Nephron (organoid): Measurements from ENCODE around the gene SLC2A14.
"Not testable (repeated sequence)": the region's sequence is repeated elsewhere in the genome, so short reads cannot be mapped to it uniquely, and the experiment has no call there.

Experiments used
- H3K27ac Mint-ChIP-seq, 3 experiments: 2 replicates each; pipeline ENCODE4 v1.8.0; 2020; ENCODE audit warnings: mixed read lengths in 3 of 3, mild to moderate bottlenecking in 2 of 3, moderate library complexity in 1 of 3
- H3K27me3 Mint-ChIP-seq: 2 replicates; pipeline ENCODE4 v1.8.0; 2021; ENCODE audit warnings: low read depth, mild to moderate bottlenecking, moderate library complexity, mixed read lengths
- H3K36me3 Mint-ChIP-seq: 2 replicates; pipeline ENCODE4 v1.8.0; 2020; ENCODE audit warnings: low read depth, mixed read lengths
- H3K4me1 Mint-ChIP-seq: 2 replicates; pipeline ENCODE4 v1.8.0; 2020; ENCODE audit warnings: mixed read lengths
- H3K4me3 Mint-ChIP-seq, 3 experiments: 2 replicates each; pipeline ENCODE4 v1.8.0; 2020; ENCODE audit warnings: mild to moderate bottlenecking in 3 of 3, mixed read lengths in 3 of 3, moderate library complexity in 2 of 3
- H3K9me3 Mint-ChIP-seq: 2 replicates; pipeline ENCODE4 v1.8.0; 2020; ENCODE audit warnings: mixed read lengths
- CTCF ChIP-seq, 3 experiments: fragments of 200-600 bp; sonication (generic); IDR thresholded peaks; one replicate each; pipeline ENCODE4 v1.5.0; 2021; ENCODE audit warnings: antibody characterized with exemption in 3 of 3; ENCODE audit not compliant: unreplicated experiment in 3 of 3

Gene SLC2A14

GRCh38 chr12:7907009-7907408, 34.3 kb upstream of the SLC2A14 start:
- H3K27me3 Mint-ChIP-seq = no peaks in the 10 kb centered on the region

GRCh38 chr12:7906303-7906702, 33.6 kb upstream of the SLC2A14 start:
- H3K27ac Mint-ChIP-seq = peak overlapping the region; percentile 39 to 86 (median 43)

More at GRCh38 chr12:7907009-7907408, 34.3 kb upstream of the SLC2A14 start:
- Mint-ChIP-seq H3K4me3 (peak overlapping the region in 2 of 3 experiments; percentile 46 to 66), H3K4me1 (peaks cover 20% of the 10 kb centered on the region), H3K9me3 (no peaks in the 10 kb centered on the region), H3K27ac (peak overlapping the region; percentile 36 to 86 (median 39)), H3K36me3 (no peaks in the 10 kb centered on the region)
- TF ChIP-seq CTCF (IDR thresholded peaks at IDR 0.05; ENCODE audit: unreplicated experiment in 3 of 3) = peak in 1 of 3 experiments; percentile 31

GRCh38 chr12:7905600-7906125, 32.9 kb upstream of the SLC2A14 start:
- Mint-ChIP-seq H3K4me1 (peaks cover 20% of the 10 kb centered on the region), H3K27ac (peak overlapping the region; percentile 39 to 74 (median 43)), H3K4me3 (peak overlapping the region in 2 of 3 experiments; percentile 12 to 17)
- H3K36me3 Mint-ChIP-seq, H3K27me3 Mint-ChIP-seq, H3K9me3 Mint-ChIP-seq: not testable (repeated sequence)

More at GRCh38 chr12:7906303-7906702, 33.6 kb upstream of the SLC2A14 start:
- H3K4me3 Mint-ChIP-seq, H3K27me3 Mint-ChIP-seq, H3K36me3 Mint-ChIP-seq, H3K9me3 Mint-ChIP-seq: not testable (repeated sequence)
- peaks cover 20% of the 10 kb centered on the region for H3K4me1 Mint-ChIP-seq

- Mint-ChIP-seq H3K9me3 (no peaks in the 10 kb centered on the region), H3K4me1 (peaks cover 20% of the 10 kb centered on the region), H3K27ac (peak overlapping the region; percentile 39 to 84 (median 74)), H3K27me3 (peaks cover 6% of the 10 kb centered on the region), H3K36me3 (no peaks in the 10 kb centered on the region), H3K4me3 (no peak overlapping the region)
- TF ChIP-seq CTCF (IDR thresholded peaks at IDR 0.05; ENCODE audit: unreplicated experiment in 3 of 3) = no peak
Measured at GRCh38 chr12:7905071-7905470, 32.4 kb upstream of the SLC2A14 start.

GRCh38 chr12:7902416-7902815, 29.7 kb upstream of the SLC2A14 start:
- H3K36me3 Mint-ChIP-seq, H3K27me3 Mint-ChIP-seq, H3K4me3 Mint-ChIP-seq, H3K9me3 Mint-ChIP-seq, H3K27ac Mint-ChIP-seq: not testable (repeated sequence)
- peaks cover 20% of the 10 kb centered on the region for H3K4me1 Mint-ChIP-seq

- peaks cover 9% of the 10 kb centered on the region for H3K27me3 Mint-ChIP-seq
- no peaks in the 10 kb centered on the region for H3K9me3 Mint-ChIP-seq
- peak overlapping the region in 1 of 3 experiments; percentile 22 for H3K27ac Mint-ChIP-seq
- H3K36me3 Mint-ChIP-seq = no peaks in the 10 kb centered on the region
- no peak for TF ChIP-seq CTCF (IDR thresholded peaks at IDR 0.05; ENCODE audit: unreplicated experiment in 3 of 3)
- no peak overlapping the region for H3K4me3 Mint-ChIP-seq
- H3K4me1 Mint-ChIP-seq = peaks cover under 1% of the 10 kb centered on the region
Measured at GRCh38 chr12:7899755-7900154, 27.0 kb upstream of the SLC2A14 start.

GRCh38 chr12:7896726-7897125, 24.0 kb upstream of the SLC2A14 start:
- H3K27me3 Mint-ChIP-seq, H3K27ac Mint-ChIP-seq, H3K36me3 Mint-ChIP-seq, H3K4me1 Mint-ChIP-seq, H3K9me3 Mint-ChIP-seq, H3K4me3 Mint-ChIP-seq: not testable (repeated sequence)

- TF ChIP-seq CTCF (IDR thresholded peaks at IDR 0.05; ENCODE audit: unreplicated experiment in 3 of 3) = no peak
Measured at GRCh38 chr12:7892186-7892980, 19.7 kb upstream of the SLC2A14 start.

More at GRCh38 chr12:7892186-7892980, 19.7 kb upstream of the SLC2A14 start:
- H3K4me3 Mint-ChIP-seq = peak overlapping the region in 1 of 3 experiments; percentile 26
- no peaks in the 10 kb centered on the region for H3K9me3 Mint-ChIP-seq
- peaks cover 9% of the 10 kb centered on the region for H3K4me1 Mint-ChIP-seq
- no peak overlapping the region for H3K27ac Mint-ChIP-seq
- H3K36me3 Mint-ChIP-seq = no peaks in the 10 kb centered on the region
- H3K27me3 Mint-ChIP-seq = peaks cover 4% of the 10 kb centered on the region
